Neutrophil (primary cell): ENCODE results near the gene LSM4.

ENCODE experiments used
- H3K27ac ChIP-seq: fragments of 200-600 bp; sonication (generic); 2 replicates; pipeline ENCODE4 v1.5.1; 2016; ENCODE audit warnings: mild to moderate bottlenecking, moderate library complexity
- H3K27me3 ChIP-seq: fragments of 200-600 bp; sonication (generic); 2 replicates; pipeline ENCODE4 v1.6.0; 2016; ENCODE audit warnings: mild to moderate bottlenecking
- H3K36me3 ChIP-seq: fragments of 200-600 bp; sonication (generic); 2 replicates; pipeline ENCODE4 v1.5.1; 2017
- H3K4me1 ChIP-seq, 2 experiments: fragments of 200-600 bp in 1 of 2; sonication (generic) in 1 of 2; 1 replicate in 1 of 2; 2 replicates in 1 of 2; pipeline versions ENCODE4 v1.5.1 to v1.6.1; 2013 to 2016; ENCODE audit warnings: low read depth in 1 of 2, low read length in 1 of 2, mild to moderate bottlenecking in 1 of 2, moderate library complexity in 1 of 2; ENCODE audit not compliant: control insufficient read depth in 1 of 2, insufficient read depth in 1 of 2
- H3K4me3 ChIP-seq, 2 experiments: fragments of 200-600 bp in 1 of 2; sonication (generic) in 1 of 2; 1 replicate in 1 of 2; 2 replicates in 1 of 2; pipeline ENCODE4 v1.5.1; 2013 to 2016; ENCODE audit warnings: low read depth in 1 of 2, low read length in 1 of 2, mild to moderate bottlenecking in 1 of 2, moderate library complexity in 1 of 2
- H3K9me3 ChIP-seq: fragments of 200-600 bp; sonication (generic); 2 replicates; pipeline ENCODE4 v1.5.1; 2016
- CTCF ChIP-seq: fragments of 200-600 bp; sonication (generic); IDR thresholded peaks from 2 replicates; pipeline ENCODE4 v1.5.1; 2016; ENCODE audit warnings: antibody characterized with exemption

The LSM4 gene

GRCh38 chr19:18265582-18265981, 57.3 kb downstream of the LSM4 start:
- Histone ChIP-seq H3K27me3 (no peaks in the 10 kb centered on the region), H3K36me3 (peaks cover 4% of the 10 kb centered on the region), H3K27ac (no peak overlapping the region), H3K4me1 (no peaks in the 10 kb centered on the region), H3K9me3 (no peaks in the 10 kb centered on the region), H3K4me3 (no peak overlapping the region)
- no peak for TF ChIP-seq CTCF

GRCh38 chr19:18264971-18265540, 57.8 kb downstream of the LSM4 start:
- Histone ChIP-seq H3K4me3 (no peak overlapping the region), H3K27ac (no peak overlapping the region), H3K4me1 (no peaks in the 10 kb centered on the region), H3K27me3 (no peaks in the 10 kb centered on the region), H3K9me3 (no peaks in the 10 kb centered on the region), H3K36me3 (peaks cover 4% of the 10 kb centered on the region)
- TF ChIP-seq CTCF, result no peak

- Histone ChIP-seq H3K4me1 (no peaks in the 10 kb centered on the region), H3K27me3 (no peaks in the 10 kb centered on the region), H3K4me3 (no peak overlapping the region), H3K9me3 (no peaks in the 10 kb centered on the region), H3K27ac (no peak overlapping the region), H3K36me3 (peaks cover 4% of the 10 kb centered on the region)
- no peak for TF ChIP-seq CTCF
Measured at GRCh38 chr19:18264137-18264854, 58.6 kb downstream of the LSM4 start.

GRCh38 chr19:18263324-18264136, 59.3 kb downstream of the LSM4 start:
- Histone ChIP-seq H3K9me3 (no peaks in the 10 kb centered on the region), H3K4me3 (no peak overlapping the region), H3K27ac (no peak overlapping the region), H3K36me3 (peaks cover 4% of the 10 kb centered on the region), H3K27me3 (no peaks in the 10 kb centered on the region), H3K4me1 (no peaks in the 10 kb centered on the region)
- TF ChIP-seq CTCF, result no peak

GRCh38 chr19:18262917-18263316, 60.0 kb downstream of the LSM4 start:
- Histone ChIP-seq H3K9me3 (no peaks in the 10 kb centered on the region), H3K4me1 (no peaks in the 10 kb centered on the region), H3K36me3 (peaks cover 4% of the 10 kb centered on the region), H3K27me3 (no peaks in the 10 kb centered on the region), H3K27ac (no peak overlapping the region), H3K4me3 (no peak overlapping the region)
- no peak for TF ChIP-seq CTCF
